GM21360 (cell line): ENCODE data around the gene TBC1D8B.
"Not testable (repeated sequence)": the region's sequence is repeated elsewhere in the genome, so short reads cannot be mapped to it uniquely, and the experiment has no call there.

Source experiments
- ATAC-seq: cut with Tn5 transposase; IDR thresholded peaks from one replicate; pipeline ENCODE4 v1.9.1; 2021; ENCODE audit warnings: mild to moderate bottlenecking, moderate library complexity; ENCODE audit not compliant: unreplicated experiment

Gene TBC1D8B

GRCh38 chrX:106802388-106803275 lies at the start of gene TBC1D8B:
Gene TBC1D8B, plus strand, starts transcription at chrX:106802673. Its CDS starts 181 bp downstream, at chrX:106802854.
- peak; percentile 97 for ATAC-seq

GRCh38 chrX:106769288-106769687 lies 33.2 kb upstream of the TBC1D8B start:
- ATAC-seq = not testable (repeated sequence)

DNA sequence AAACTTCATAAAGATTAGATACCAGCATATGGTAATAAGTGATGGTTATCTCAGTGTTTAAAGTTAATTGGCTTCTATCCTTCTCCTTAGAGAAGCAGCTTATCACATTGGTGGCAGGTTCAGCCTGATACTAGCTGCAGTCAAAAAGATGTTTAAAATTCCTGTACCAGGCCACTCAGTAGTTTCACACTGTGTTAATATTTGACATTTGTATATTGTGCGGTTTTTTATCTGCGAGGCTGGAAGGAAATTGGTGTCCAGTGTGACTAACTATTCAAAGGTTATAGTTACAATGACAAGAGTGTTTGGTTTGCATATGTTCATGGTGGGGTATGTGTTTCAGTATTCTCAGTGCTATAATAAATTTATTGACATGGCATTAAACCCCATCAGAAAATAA lies 27.5 kb upstream of the TBC1D8B start:
- no peak for ATAC-seq

DNA sequence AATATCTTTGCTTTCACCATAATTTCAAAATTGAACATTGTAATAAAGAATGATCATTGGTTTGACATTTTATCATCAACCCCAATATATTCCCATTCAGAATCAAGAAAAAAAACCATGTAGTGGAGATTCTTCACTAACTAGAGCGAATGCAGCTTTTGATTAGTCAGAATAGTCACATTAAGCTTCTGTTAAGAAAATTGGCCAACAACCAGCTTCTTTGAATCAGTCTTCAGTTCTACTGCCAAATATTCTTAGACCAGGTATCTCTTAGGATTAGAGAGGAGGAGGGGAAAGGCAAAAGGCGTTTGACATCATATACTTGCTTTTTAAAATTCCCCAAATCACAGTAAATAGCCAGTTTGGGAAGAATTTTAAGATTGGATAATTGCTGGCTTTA lies 22.2 kb upstream of the TBC1D8B start:
- no peak for ATAC-seq

- ATAC-seq = no peak
These were observed 21.7 kb upstream of the TBC1D8B start for GRCh38 chrX:106780664-106781377.

DNA sequence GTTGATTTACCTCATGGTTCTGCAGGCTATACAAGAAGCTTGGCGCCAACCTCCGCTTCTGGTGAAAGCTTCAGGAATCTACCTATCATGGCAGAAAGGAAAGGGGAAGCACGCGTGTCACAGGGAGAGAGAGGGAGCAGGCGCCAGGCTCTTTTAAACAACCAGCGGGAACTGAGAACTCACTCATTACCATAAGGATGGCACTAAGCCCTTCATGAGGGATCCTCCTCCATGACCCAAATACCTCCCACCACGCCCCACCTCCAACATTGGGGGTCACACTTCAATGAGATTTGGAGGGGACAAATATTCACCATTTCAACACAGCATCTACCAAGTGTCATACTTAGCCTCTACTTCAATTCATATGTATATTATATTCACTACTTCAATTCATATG lies 18.8 kb upstream of the TBC1D8B start:
- ATAC-seq = no peak

DNA sequence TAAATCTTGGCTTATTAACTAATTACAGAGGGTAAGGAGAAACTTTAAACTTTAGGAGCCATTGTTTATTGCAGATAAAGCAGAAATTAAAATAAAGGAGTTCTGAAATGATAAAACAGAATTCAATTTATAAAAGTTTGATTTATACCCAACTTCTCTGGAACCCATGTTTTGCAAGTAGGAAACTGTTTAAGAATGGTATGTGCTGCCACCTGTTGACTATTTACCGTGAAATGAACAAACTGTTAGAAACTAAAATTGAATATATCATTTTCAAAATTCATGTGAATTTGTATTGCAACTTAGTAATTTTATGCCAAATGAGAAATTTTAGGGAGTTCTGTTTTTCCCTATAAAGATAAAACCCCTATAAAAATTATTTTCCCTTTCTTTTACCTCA lies 11.0 kb upstream of the TBC1D8B start:
- no peak for ATAC-seq

- peak; percentile 24 for ATAC-seq
These were observed 448 bp upstream of the TBC1D8B start for GRCh38 chrX:106802063-106802387.

GRCh38 chrX:106811131-106811910 lies 8.8 kb downstream of the TBC1D8B start:
- no peak for ATAC-seq

- ATAC-seq = not testable (repeated sequence)
These were observed 10.5 kb downstream of the TBC1D8B start for GRCh38 chrX:106812930-106813329.

DNA sequence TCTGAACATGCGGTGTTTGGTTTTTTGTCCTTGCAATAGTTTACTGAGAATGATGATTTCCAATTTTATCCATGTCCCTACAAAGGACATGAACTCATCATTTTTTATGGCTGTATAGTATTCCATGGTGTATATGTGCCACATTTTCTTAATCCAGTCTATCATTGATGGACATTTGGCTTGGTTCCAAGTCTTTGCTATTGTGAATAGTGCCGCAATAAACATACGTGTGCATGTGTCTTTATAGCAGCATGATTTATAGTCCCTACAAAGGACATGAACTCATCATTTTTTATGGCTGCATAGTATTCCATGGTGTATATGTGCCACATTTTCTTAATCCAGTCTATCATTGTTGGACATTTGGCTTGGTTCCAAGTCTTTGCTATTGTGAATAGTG lies 11.6 kb downstream of the TBC1D8B start:
- not testable (repeated sequence) for ATAC-seq

- peak; percentile 92 for ATAC-seq
These were observed 60.7 kb downstream of the TBC1D8B start for GRCh38 chrX:106862972-106863688.

- ATAC-seq = peak; percentile 9
These were observed 61.2 kb downstream of the TBC1D8B start for GRCh38 chrX:106863697-106864096.

- not testable (repeated sequence) for ATAC-seq
These were observed 70.3 kb downstream of the TBC1D8B start for GRCh38 chrX:106872796-106873195.

DNA sequence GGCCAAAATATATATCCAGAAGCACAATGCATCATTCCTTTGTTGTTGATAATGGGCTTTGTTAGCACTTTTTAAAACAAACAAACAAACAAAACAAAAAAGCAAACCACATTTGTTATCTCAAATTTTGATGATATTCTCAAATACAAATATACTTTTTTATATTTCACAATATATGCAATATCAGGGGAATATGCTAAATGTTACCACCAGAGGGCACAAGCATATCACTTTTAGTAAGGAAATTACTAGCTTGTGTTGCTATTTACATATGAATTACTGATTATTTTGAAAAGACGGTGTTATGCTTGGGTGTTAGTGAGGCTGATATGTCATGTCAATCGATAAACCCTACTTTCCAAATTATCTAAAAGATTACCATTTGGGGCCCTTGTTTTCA lies 71.6 kb downstream of the TBC1D8B start:
- no peak for ATAC-seq

DNA sequence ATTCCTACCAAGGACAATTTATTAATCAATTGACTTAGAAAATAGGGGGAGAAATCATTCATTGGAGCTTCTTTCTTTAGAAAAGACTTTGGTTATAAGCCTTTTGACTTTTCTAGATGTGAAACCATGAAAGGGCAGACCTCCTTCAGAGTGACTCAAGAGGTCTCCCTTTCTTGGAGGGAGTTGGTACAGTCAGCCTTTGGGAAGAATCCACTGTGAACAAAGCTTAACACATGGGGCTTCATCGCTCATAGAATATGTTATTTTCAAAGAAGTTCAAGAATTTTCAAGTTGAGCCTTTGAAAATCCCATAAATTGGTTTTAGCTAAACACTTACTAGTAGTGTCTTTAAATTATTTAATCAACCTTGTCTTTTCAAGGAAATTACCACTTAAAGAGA lies 72.7 kb downstream of the TBC1D8B start:
- ATAC-seq = no peak

DNA sequence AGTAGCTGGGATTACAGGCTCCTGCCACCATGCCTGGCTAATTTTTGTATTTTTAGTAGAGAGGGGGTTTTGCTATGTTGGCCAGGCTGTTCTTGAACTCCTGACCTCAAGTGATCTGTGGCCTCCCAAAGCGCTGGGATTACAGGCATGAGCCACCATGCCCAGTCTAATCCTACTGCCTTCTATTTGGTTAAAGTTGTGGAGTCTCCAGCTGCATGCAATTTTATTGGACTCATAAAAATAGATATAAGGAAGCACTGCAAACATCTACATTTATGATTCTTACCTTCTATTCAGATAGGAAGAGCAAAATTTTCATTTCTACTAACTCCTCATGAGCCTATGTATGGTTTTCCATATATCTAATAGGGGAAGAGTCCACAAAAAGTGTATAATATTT lies 87.0 kb downstream of the TBC1D8B start:
- ATAC-seq = no peak

GRCh38 chrX:106891762-106892460 lies 89.4 kb downstream of the TBC1D8B start:
- ATAC-seq = no peak

DNA sequence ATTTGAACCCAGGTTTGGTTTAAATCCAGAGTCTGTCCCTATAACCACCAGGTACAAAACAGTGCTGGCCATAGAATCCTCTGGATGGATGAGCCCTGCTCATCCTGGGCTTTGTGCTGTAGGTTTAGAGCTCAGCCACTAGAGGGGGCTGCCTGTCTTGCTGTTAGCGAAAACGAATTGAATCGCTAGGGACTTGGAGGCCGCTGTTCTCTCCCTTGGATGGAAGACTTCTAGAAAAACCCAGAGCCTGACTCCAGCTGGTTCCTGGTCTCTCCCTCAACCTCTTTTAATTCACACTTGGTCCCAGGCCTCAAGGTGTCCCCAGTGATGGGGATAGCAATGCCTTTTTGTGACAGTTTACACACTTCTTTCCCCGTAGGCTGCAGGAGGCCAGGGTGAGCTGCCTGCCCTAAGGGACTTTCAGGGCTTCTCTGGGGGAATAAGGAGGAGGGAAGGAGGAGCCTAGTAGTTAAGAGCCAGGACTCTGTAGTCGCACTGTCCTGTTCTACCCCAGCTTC lies 92.0 kb downstream of the TBC1D8B start:
- ATAC-seq = peak; percentile 81

DNA sequence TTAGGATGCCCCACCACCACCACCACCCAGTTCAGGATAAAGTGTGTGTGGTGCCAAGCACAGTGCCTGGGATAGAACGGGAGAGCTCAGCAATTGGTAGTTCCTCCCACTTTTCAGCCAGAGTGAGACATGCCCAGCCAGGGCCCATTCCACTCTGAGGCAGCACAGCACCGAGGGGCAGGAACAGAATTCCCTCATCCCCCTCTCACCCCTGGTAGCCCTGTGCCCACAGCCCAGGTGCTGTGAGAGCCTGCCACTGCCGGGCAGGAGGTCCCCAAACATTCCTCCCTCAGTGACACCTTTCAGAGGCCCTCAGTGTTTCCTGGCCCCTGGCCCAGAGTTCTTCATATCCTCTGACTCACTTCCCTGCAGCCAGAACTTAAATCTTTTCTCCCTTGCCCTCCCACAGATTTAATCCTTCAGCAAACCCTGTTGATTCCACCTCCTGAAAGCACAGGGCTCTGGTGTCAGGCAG lies 92.5 kb downstream of the TBC1D8B start:
- no peak for ATAC-seq
